ENCODE data around the gene ZSWIM8. TPM values are rescaled to one million over a fixed set of nuclear protein-coding genes. Genes with fewer than 3 reads are reported as not detected.

Gene ZSWIM8
- total and polyA plus RNA-seq, 2 experiments from 2014 or later, result 20.5 to 30.4 TPM

DNA sequence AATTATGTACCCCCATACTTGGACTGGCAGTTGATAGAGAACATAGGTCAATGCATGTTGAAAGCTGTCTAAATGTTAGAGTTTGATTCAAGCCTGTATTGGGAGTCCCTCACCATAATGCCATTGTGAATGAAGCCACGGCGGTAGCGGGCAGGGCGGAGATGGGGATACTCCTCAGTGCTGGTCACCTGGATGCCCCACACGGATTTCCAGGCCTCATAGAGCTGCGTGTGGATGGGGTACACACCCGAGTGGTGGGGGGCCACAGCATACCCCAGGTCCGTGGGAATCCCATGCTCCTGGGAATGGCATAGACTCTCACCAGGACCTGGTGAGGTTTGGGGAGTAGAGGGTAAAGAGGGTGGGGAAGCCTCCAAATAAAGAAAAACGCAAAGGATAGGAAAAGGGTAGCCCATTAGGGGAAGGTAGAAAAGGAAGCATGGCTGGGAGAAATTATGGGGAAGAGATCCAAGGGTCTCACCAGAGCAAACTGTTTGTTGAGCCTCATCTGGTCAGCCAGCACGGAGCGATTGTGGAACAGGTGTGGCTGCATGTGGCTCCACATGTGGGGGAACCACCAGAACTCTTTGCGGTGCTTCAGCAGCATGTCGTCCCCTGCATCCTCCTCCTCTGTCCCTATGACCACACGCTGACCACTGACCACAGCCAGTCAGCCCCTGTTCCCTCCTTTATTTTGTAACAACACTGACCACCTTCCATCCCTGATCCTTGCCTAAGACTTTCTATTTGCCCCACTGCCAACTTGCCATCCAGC, 21.0 kb downstream of the ZSWIM8 start:
- TF ChIP-seq, protein P1, sequence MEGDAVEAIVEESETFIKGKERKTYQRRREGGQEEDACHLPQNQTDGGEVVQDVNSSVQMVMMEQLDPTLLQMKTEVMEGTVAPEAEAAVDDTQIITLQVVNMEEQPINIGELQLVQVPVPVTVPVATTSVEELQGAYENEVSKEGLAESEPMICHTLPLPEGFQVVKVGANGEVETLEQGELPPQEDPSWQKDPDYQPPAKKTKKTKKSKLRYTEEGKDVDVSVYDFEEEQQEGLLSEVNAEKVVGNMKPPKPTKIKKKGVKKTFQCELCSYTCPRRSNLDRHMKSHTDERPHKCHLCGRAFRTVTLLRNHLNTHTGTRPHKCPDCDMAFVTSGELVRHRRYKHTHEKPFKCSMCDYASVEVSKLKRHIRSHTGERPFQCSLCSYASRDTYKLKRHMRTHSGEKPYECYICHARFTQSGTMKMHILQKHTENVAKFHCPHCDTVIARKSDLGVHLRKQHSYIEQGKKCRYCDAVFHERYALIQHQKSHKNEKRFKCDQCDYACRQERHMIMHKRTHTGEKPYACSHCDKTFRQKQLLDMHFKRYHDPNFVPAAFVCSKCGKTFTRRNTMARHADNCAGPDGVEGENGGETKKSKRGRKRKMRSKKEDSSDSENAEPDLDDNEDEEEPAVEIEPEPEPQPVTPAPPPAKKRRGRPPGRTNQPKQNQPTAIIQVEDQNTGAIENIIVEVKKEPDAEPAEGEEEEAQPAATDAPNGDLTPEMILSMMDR (conservative IDR thresholded peaks at IDR 0.05; ENCODE audit: low read depth in 2 of 2), result no peak
- TF ChIP-seq STAT1 (IDR thresholded peaks at IDR 0.05; ENCODE audit: unreplicated experiment) (no peak), EZH2phosphoT487 (IDR thresholded peaks at IDR 0.05; ENCODE audit: unreplicated experiment) (no peak), ZNF331 (CRISPR knock-in tag; IDR thresholded peaks at IDR 0.05; ENCODE audit: low read depth) (no peak), EZH2 (IDR thresholded peaks at IDR 0.05; ENCODE audit: low read depth, unreplicated experiment) (no peak), ZNF462 (CRISPR knock-in tag; IDR thresholded peaks at IDR 0.05) (no peak), NANOG (IDR thresholded peaks at IDR 0.05; ENCODE audit: borderline replicate concordance) (no peak), CREB1 (CRISPR knock-in tag; IDR thresholded peaks at IDR 0.05; ENCODE audit: low read depth) (no peak), POLR2AphosphoS5 (IDR thresholded peaks at IDR 0.05; ENCODE audit: low read depth) (no peak), JUNB (IDR thresholded peaks at IDR 0.05; ENCODE audit: unreplicated experiment) (no peak), ZNF114 (CRISPR knock-in tag; IDR thresholded peaks at IDR 0.05) (no peak)
- TF ChIP-seq, protein P2, sequence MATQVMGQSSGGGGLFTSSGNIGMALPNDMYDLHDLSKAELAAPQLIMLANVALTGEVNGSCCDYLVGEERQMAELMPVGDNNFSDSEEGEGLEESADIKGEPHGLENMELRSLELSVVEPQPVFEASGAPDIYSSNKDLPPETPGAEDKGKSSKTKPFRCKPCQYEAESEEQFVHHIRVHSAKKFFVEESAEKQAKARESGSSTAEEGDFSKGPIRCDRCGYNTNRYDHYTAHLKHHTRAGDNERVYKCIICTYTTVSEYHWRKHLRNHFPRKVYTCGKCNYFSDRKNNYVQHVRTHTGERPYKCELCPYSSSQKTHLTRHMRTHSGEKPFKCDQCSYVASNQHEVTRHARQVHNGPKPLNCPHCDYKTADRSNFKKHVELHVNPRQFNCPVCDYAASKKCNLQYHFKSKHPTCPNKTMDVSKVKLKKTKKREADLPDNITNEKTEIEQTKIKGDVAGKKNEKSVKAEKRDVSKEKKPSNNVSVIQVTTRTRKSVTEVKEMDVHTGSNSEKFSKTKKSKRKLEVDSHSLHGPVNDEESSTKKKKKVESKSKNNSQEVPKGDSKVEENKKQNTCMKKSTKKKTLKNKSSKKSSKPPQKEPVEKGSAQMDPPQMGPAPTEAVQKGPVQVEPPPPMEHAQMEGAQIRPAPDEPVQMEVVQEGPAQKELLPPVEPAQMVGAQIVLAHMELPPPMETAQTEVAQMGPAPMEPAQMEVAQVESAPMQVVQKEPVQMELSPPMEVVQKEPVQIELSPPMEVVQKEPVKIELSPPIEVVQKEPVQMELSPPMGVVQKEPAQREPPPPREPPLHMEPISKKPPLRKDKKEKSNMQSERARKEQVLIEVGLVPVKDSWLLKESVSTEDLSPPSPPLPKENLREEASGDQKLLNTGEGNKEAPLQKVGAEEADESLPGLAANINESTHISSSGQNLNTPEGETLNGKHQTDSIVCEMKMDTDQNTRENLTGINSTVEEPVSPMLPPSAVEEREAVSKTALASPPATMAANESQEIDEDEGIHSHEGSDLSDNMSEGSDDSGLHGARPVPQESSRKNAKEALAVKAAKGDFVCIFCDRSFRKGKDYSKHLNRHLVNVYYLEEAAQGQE (IDR thresholded peaks at IDR 0.05; ENCODE audit: unreplicated experiment), result no peak
- TF ChIP-seq, protein P3, sequence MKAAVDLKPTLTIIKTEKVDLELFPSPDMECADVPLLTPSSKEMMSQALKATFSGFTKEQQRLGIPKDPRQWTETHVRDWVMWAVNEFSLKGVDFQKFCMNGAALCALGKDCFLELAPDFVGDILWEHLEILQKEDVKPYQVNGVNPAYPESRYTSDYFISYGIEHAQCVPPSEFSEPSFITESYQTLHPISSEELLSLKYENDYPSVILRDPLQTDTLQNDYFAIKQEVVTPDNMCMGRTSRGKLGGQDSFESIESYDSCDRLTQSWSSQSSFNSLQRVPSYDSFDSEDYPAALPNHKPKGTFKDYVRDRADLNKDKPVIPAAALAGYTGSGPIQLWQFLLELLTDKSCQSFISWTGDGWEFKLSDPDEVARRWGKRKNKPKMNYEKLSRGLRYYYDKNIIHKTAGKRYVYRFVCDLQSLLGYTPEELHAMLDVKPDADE (IDR thresholded peaks at IDR 0.05), result no peak
- Histone ChIP-seq H2AFZ (no peak overlapping the region), H3K4me2 (no peak overlapping the region), H3K27me3 (ENCODE audit: insufficient read depth) (no peaks in the 10 kb centered on the region), H3K4me3 (no peak overlapping the region), H3K9me2 (ENCODE audit: insufficient read depth) (no peaks in the 10 kb centered on the region), H4K20me1 (replicated peaks; ENCODE audit: insufficient read depth) (0 out of 2 replicates have a peak, but pooled peaks cover 3% of the 10 kb centered on the region), H3K79me2 (replicated peaks; ENCODE audit: insufficient read depth) (no peaks in the 10 kb centered on the region), H3K36me3 (ENCODE audit: insufficient read depth) (peaks cover 3% of the 10 kb centered on the region; the same call in 1 of the 2 replicates), H3K4me1 (ENCODE audit: insufficient read depth) (peaks cover 7% of the 10 kb centered on the region), H3F3A (replicated peaks; ENCODE audit: low read depth) (no peaks in the 10 kb centered on the region), H3K27ac (ENCODE audit: low read depth) (no peak overlapping the region)
- Mint-ChIP-seq H3K36me3 (ENCODE audit: low read depth) (peaks cover 53% of the 10 kb centered on the region), H3K27ac (no peak overlapping the region), H3K4me1 (peaks cover 4% of the 10 kb centered on the region), H3K9me3 (no peaks in the 10 kb centered on the region), H3K4me3 (no peak overlapping the region), H3K27me3 (ENCODE audit: insufficient read depth, low read depth, poor library complexity) (peaks cover 7% of the 10 kb centered on the region)
- DNase-seq (ENCODE audit: low spot score) (no peak), ATAC-seq (no peak)

Measured in GM23338 (cell line).